Stimulated activated CD4-positive, alpha-beta T cell treated with anti-CD3 and anti-CD28 coated beads, Interleukin-15, amount 100 ng/mL, for 48 hours (primary cell): Measurements from ENCODE around the gene SNUPN.
A peak's percentile ranks its signal among the peaks of the same experiment; 100 is the strongest.
"Not testable (repeated sequence)": the region's sequence is repeated elsewhere in the genome, so short reads cannot be mapped to it uniquely, and the experiment has no call there.

Experiments
- DNase-seq, 2 donors: peaks; one replicate each; pipeline ENCODE4 v3.0.0-alpha.2; 2020; ENCODE audit warnings: low read depth in 2 of 2

SNUPN gene

GRCh38 chr15:75583701-75584100 is 41.8 kb downstream of the SNUPN start:
- no peak for DNase-seq

DNA sequence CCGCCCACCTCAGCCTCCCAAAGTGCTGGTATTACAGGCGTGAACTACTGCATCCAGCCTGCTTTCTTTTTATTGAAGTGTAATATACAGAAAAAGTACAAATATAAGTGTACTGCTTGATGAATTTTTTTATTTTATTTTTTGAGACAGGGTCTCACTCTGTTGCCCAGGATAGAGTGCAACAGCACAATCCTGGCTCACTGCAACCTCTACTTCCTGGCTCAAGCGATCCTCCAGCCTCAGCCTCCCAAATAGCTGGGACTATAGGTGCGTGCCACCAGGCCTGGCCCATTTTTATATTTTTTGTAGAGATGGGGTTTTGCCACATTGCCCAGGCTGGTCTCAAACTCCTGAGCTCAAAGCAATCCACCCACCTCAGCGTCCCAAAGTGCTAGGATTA is 42.6 kb downstream of the SNUPN start:
- not testable (repeated sequence) for DNase-seq

- DNase-seq = peak; percentile 43 to 69
These were observed 46.3 kb downstream of the SNUPN start, which contains the start of gene PTPN9 for GRCh38 chr15:75578948-75579920. Gene PTPN9 (minus strand): TSS chr15:75579315. CDS start chr15:75578776, 539 bp downstream.

GRCh38 chr15:75578173-75578947 is 47.2 kb downstream of the SNUPN start:
- no peak for DNase-seq

GRCh38 chr15:75577401-75578172 is 47.9 kb downstream of the SNUPN start:
- DNase-seq = no peak

- DNase-seq = no peak
These were observed 51.7 kb downstream of the SNUPN start for GRCh38 chr15:75573648-75574384.

DNA sequence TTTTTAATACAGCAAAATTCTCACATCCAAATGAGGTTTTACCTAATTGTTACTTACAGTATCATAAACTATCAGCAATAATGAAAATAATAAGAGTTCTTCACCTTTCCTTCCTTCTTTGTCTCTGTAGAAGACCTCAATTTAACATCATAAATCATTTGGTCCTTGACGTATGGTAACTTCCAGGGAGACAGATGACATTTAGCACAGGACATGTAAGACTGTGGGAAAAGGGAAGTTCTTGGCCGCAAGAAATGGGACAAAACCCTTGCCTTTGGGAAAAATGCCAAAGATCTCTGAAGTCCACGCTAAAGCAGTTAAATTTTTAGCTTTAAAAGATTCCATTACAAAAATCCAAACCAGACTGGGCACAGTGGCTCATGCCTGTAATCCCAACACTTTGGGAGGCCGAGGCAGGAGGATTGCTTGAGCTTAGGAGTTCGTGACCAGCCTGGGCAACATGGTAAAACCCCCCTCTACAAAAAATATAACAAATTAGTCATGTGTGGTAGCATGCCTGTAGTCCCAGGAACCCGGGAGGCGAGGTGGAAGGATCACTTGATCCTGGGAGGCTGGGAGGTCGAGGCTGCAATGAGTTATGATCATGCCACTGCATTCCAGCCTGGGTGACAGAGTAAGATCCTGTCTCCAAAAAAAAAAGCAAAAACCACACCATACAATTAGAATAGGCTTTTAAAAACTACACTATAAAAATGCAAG is 55.2 kb downstream of the SNUPN start:
- DNase-seq = no peak

GRCh38 chr15:75565062-75565970 is 60.2 kb downstream of the SNUPN start:
- DNase-seq = no peak

DNA sequence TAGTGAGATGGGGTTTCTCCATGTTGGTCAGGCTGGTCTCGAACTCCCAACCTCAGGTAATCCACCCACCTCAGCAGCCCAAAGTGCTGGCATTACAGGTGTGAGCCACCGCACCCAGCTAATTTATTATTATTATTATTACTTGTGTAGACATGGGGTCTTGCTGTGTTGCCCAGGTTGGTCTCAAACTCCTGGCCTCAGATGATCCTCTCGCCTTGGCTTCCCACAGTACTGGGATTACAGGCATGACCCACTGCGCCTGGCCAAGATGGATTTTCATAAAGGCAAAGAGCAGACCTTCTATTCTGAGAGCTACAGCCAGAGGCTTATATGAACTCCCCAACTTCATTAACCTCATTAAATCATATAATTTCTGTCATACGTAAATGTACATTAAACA is 63.6 kb downstream of the SNUPN start:
- DNase-seq = no peak

DNA sequence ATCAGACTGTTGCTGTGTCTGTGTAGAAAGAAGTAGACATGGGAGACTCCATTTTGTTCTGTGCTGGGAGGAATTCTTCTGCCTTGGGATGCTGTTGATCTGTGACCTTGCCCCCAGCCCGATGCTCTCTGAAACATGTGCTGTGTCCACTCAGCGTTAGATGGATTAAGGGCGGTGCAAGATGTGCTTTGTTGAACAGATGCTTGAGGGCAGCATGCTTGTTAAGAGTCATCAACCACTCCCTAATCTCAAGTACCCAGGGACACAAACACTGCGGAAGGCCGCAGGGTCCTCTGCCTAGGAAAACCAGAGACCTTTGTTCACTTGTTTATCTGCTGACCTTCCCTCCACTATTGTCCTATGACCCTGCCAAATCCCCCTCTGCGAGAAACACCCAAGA is 66.2 kb downstream of the SNUPN start:
- not testable (repeated sequence) for DNase-seq

DNA sequence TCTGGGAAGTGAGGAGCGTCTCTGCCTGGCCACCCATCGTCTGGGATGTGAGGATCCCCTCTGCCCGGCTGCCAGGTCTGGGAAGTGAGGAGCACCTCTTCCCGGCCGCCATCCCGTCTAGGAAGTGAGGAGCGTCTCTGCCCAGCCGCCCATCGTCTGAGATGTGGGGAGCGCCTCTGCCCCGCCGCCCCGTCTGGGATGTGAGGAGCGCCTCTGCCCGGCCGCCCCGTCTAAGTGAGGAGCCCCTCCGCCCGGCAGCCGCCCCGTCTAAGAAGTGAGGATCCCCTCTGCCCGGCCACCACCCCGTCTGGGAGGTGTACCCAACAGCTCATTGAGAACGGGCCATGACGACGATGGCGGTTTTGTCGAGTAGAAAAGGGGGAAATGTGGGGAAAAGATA is 66.6 kb downstream of the SNUPN start:
- not testable (repeated sequence) for DNase-seq

DNA sequence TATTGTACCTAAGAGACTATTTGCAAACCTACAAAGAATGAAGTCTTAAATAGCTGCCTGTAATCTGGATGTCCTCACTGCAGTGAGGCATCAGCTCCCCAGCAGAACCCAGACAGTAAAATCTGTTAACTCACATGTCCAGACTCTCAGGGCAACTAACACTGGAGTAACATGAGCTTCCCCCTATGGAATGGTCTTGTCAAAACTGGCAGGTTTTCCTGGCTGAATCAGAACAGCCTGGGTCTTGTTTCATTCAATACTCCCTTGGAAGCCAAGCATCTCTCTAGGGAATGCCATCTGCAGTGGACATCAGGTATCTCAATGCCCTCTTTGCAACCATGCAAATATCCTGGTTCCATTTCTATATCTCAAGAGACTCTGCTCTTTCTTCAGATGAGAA is 70.8 kb downstream of the SNUPN start:
- no peak for DNase-seq

GRCh38 chr15:75553659-75554058 is 71.9 kb downstream of the SNUPN start:
- no peak for DNase-seq

DNA sequence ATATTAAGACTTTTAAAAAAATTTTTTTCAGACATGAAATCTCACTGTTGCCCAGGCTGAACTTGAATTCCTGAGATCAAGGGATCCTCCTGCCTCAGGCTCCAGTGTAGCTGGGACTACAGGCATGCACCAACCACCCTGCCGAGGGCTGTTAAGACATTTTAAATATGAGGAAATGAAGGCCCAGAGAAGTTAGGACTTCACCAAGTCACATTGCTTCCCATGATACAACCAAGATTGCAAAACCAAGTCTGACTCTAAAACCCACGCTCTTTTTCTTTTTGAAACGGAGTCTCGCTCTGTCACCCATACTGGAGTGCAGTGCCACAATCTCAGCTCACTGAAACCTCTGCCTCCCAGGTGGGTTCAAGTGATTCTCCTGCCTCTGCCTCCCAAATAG is 74.4 kb downstream of the SNUPN start:
- no peak for DNase-seq
